GM12892 (cell line): ENCODE data around the gene ROCK2. TPM values are rescaled to one million over a fixed set of nuclear protein-coding genes. Genes with fewer than 3 reads are reported as not detected.
A peak's percentile ranks its signal among the peaks of the same experiment; 100 is the strongest.

Experiments
- DNase-seq: peaks from one replicate; pipeline ENCODE4 v3.0.0; 2011; ENCODE audit not compliant: insufficient read length
- FAIRE-seq: peaks from 2 replicates; lab custom pipeline; 2011; peaks lifted over from hg19 to GRCh38; lab: Jason Lieb, UNC
- POLR2A ChIP-seq: IDR thresholded peaks from 2 replicates; pipeline ENCODE4 v1.6.1; 2011; ENCODE audit warnings: low read depth, low read length, control low read depth
- POLR2AphosphoS5 ChIP-seq: IDR thresholded peaks from 2 replicates; pipeline ENCODE4 v1.6.1; 2011; ENCODE audit warnings: low read depth, low read length, control low read depth
- TAF1 ChIP-seq: IDR thresholded peaks from 2 replicates; pipeline ENCODE4 v1.6.1; 2011; ENCODE audit warnings: low read depth, mild to moderate bottlenecking, control low read depth, low read length, borderline replicate concordance
- polyA plus RNA-seq: library from polyadenylated mRNA; unstranded; fragments of >200 nt; gene quantifications from one replicate; pipeline ENCODE4 v1.2.1, GENCODE V29; 2012; ENCODE audit warnings: missing spikeins, inconsistent platforms; ENCODE audit not compliant: missing spikeins

ROCK2 gene
- 8.8 TPM for polyA plus RNA-seq

DNA sequence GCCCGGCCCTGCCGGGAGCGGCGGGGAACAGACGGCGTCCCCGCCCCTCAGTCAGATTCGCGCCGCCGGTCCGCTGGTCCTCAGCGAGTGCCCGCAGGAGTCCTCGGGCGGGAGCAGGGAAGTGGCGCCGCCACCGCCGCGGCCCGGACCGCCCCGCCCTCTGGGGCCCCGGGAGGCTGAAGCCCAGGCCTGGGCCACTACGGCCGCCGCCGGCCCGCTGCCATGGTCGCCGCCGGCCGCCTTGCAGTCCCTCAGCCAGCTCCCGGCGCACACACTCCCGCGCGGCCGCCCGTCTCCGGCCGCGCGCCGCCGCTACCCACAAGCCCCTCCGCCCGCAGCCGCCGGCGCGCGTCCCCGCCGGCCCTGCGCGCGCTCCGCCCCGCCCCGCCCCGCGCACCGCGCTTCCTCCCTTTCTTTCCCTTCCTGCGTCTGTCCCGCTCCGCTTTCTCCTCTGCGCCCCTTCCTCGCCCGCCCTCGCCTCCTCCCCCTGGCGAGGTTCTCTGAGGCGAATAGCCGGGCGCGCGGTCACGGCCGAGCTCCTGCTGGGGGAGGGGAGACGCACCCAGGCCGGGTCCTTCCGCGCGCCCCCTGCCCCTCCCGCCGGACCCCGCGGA is at the start of gene ROCK2:
ROCK2 (minus strand) TSS at position 295 of the 614 bp plus-strand sequence. CDS start 500 bp downstream, outside the sequence.
- TF ChIP-seq POLR2A: no peak; the same call in 1 of the 2 replicates
- TF ChIP-seq TAF1: no peak
- TF ChIP-seq POLR2AphosphoS5: no peak
- peak; percentile 70 for DNase-seq
- peak; percentile 94 for FAIRE-seq

- no peak for FAIRE-seq
- DNase-seq: no peak
- TF ChIP-seq POLR2A: no peak
- no peak for TF ChIP-seq TAF1
- TF ChIP-seq POLR2AphosphoS5: no peak
Measured at GRCh38 chr2:11393711-11394236, 49.3 kb upstream of the ROCK2 start.

DNA sequence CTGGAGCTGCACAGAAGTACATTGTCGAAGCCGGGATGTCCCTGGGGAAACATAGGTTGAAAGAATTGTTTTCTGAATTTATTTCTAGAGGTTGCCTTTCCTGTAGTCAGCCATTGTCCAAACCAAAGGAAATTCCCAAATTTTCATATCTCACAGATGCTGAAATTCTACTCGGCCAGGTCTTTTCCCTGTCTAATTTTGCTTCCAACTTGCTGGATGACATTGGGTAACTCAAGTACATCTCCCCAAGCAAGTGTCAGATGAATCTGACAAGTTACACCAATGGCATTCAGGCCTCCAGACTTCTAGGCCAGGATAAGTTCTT is 47.5 kb upstream of the ROCK2 start:
- FAIRE-seq (no peak), DNase-seq (no peak)
- TF ChIP-seq TAF1 (no peak), POLR2AphosphoS5 (no peak), POLR2A (no peak)

DNA sequence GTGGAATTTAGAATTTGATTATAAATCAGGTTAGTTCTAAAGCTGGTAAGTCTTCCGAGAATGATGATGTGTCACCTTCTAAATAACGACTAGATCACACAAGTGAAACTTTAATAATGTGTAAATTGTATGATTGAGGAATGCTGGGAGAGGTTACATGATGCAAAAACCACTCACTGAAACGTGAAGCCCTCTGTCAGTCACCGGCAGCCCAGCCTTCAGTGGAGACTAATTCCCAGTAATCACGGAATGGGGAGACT is 45.9 kb upstream of the ROCK2 start:
- FAIRE-seq: no peak
- no peak for TF ChIP-seq POLR2AphosphoS5
- no peak for TF ChIP-seq TAF1
- TF ChIP-seq POLR2A: no peak
- DNase-seq: no peak

GRCh38 chr2:11389551-11390398 is 45.3 kb upstream of the ROCK2 start:
- no peak for DNase-seq
- no peak for FAIRE-seq
- no peak for TF ChIP-seq TAF1
- no peak for TF ChIP-seq POLR2A
- no peak for TF ChIP-seq POLR2AphosphoS5

DNA sequence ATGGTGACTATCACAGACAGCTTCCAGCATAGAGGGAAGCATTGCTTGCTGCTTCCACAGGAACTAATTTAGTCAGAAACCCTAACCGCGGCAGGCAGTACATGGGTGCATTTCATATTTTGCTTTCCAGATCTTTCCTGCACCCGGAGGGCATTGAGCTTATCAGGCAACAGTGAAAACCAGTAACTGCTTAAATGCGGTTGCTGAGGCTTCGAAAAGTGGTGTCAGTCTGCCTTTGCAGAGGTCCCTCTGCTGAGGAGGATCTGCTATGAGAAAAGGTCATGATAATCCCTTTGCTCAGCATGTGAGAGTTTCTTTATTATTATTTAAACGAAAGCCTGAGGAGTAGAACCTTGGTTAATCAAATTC is 44.6 kb upstream of the ROCK2 start:
- DNase-seq (no peak), FAIRE-seq (no peak)
- TF ChIP-seq TAF1 (no peak), POLR2A (no peak), POLR2AphosphoS5 (no peak)

DNA sequence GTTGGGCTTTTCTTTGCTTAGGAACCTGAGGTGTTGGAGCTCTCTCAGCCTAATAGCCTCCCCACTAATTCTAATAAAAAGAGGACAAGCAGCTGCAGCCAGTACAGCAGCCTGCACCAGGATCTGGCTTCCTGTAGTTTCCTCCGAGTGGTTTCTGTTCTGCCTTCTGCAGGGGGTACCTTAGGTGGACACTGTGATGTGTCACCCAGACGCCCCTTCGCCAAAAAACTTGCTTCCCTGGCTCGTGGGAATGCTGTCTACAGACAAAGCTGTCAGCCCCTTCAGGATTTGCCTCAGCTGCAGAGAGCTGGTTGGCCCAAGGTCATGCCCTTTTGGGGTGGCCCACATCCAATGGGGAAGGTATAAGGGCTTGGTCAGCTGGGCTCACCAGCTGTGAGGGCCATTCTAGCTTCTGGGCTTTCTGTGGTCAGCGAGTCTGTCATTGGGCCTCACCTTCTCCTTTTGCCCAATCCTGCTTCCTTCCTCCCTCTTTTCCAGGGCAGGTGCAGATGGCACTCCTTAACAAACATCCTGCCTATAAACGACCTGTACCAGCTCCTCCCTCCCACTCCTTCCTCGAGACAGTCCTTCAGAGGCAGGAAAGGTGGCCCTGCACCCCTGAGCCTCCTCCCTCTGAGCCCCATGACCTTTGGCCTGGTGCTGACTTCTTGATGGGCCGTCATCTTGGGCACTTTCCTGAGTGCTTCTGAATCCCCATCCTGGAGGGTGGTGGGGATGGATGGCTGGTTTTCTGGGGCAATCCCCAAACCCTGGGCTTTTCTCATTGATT is 44.0 kb upstream of the ROCK2 start:
- no peak for FAIRE-seq
- no peak for DNase-seq
- TF ChIP-seq POLR2A (no peak), TAF1 (no peak), POLR2AphosphoS5 (no peak)

- FAIRE-seq (no peak), DNase-seq (no peak)
- TF ChIP-seq POLR2AphosphoS5: no peak
- no peak for TF ChIP-seq TAF1
- no peak for TF ChIP-seq POLR2A
Measured at GRCh38 chr2:11387843-11388242, 43.4 kb upstream of the ROCK2 start.

- FAIRE-seq (no peak), DNase-seq (no peak)
- no peak for TF ChIP-seq POLR2A
- no peak for TF ChIP-seq TAF1
- TF ChIP-seq POLR2AphosphoS5: no peak
Measured at GRCh38 chr2:11387100-11387390, 42.6 kb upstream of the ROCK2 start.

- FAIRE-seq (no peak), DNase-seq (no peak)
- TF ChIP-seq POLR2AphosphoS5: no peak
- TF ChIP-seq POLR2A: no peak
- no peak for TF ChIP-seq TAF1
Measured at GRCh38 chr2:11385847-11386246, 41.4 kb upstream of the ROCK2 start.

GRCh38 chr2:11385216-11385615 is 40.8 kb upstream of the ROCK2 start:
- no peak for DNase-seq
- FAIRE-seq: no peak
- TF ChIP-seq TAF1 (no peak), POLR2A (no peak), POLR2AphosphoS5 (no peak)

DNA sequence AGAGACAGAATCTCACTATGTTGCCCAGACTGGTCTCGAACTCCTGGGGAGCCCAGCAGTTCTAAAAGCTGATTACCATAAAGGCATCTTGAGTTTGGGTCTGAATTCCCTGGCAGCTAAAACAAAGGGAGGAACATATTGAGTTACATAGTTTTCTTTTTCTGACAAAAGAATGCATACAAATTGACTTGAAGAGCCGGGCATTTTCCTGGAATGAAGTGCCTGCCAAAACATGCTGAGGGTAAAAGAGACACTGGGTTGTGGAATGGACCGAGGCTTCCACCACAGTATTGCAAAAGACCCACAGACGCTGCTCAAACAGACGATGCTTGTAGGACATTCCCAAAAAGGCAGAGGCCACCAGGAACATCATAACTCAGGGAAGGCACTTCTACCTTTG is 35.1 kb upstream of the ROCK2 start:
- no peak for DNase-seq
- no peak for FAIRE-seq
- no peak for TF ChIP-seq POLR2AphosphoS5
- no peak for TF ChIP-seq POLR2A
- TF ChIP-seq TAF1: no peak

- FAIRE-seq: peak; percentile 81
- DNase-seq: peak; percentile 52
- no peak for TF ChIP-seq TAF1
- TF ChIP-seq POLR2AphosphoS5: no peak
- no peak for TF ChIP-seq POLR2A
Measured at GRCh38 chr2:11377928-11378545, 33.6 kb upstream of the ROCK2 start.
